ENCODE measurements around the gene C9orf78.

C9orf78 gene

DNA sequence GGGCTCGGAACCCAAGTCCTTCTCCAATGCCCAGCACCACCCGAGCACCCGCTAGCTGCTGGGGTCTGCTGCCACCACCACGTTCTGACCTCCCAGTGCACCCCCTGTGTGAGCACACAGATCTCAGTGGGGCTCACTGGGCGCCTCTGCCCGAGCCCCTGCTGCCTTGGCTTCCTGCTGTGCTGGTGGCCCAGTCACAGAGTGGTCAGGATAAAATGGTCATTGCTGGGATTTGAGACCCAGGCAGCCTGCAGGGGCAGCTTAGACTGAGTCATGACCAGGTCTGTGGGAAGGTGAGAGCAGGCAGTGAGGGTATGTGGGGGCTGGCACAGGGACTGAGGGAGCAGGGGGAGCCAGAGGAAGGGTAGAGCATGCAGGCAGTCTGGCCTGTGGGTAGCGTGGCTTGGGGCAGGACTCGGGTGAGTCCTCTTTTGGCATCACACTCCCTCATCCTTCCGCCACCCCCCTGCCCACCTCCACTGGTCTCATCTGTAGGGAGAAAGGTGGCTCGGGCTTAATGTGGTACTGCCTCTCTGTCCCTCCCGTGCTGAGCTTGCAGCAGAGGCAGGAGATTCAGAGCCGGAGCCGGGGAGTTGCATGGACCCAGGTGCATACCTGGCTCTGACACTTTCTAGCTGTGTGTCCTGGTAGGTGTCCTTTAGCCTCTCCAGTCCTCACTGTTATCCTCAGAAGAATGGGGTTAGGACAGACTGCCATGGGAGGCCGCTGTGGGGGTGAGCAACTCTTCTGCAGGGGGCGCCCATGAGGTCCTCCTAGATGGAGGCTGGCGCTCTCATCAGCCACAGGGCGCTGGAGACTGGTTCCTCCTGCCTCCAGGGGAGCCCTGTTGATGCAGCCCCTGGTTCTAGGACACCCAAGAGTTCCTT lies 32.3 kb upstream of the C9orf78 start:
- DNase-seq = peak; percentile 85

DNA sequence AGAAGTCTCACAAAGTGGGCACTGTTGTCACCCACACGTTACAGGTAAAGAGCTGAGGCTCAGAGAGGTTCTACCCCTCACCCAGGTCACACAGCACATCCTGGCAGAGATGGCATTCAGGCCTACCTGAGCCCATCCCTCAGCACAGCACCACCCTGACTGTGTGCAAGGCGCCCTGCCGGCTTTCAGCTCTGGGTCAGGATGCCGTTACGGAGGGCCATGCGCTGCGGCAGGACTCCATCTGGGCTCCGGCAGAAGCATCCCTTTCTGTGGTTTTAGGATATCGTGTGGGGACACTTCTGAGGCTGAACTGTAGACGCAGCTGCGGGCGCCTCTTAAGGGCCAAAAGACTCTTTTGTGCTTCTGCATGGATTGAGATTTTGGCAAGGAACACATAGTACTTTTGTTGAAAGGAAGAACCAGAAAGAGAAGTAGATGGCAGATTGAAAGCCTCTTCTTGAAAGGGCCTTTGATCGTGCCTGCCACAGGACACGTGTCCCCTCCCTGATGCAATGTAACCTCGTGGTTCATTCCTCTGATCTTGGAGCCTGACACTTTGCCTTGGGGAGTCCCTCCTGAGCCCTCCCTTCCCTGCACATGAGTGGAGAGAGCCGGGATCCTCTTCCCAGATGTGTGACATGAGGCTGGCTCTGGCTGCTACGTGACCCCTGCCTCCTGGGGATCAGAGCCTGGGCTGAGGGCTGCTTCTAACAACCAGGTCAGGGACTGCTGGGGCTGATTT lies 31.5 kb upstream of the C9orf78 start:
- peak; percentile 74 for DNase-seq

- DNase-seq = no peak
Observed at GRCh38 chr9:129865668-129866320, 30.7 kb upstream of the C9orf78 start.

DNA sequence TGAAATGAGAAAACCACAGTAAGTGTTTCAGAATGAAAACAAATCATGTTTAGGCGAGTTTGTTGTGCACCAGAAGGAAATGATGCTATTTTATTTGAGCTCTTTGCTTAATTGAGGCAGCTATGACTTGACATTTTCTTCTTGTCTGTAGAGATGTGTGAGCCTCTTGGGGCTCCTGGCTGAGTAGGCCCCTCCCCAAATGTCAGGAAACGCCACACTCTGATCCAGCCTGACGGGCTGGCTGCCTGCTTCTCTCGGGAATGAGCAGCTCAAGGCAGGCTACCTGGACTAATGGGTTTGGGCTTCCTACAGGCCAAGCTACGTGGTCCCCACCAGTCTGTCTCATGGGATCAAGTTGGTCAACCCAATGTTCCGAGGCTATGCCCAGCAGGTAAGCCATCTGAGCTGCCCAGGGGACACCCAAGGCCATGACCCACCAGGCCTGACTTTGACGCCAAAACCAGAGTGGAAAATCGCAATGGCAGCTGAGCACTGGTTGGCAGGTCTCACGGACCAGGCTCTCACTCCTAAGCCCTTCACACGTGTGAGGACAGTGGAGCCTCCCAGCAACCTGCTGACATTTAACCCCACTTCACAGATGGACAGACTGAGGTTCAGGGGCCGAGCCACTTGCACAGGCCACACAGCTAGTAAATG lies 30.0 kb upstream of the C9orf78 start:
- no peak for DNase-seq

- peak; percentile 80 for DNase-seq
Observed at GRCh38 chr9:129863059-129863690, 28.1 kb upstream of the C9orf78 start.

GRCh38 chr9:129861447-129861827 lies 26.4 kb upstream of the C9orf78 start:
- DNase-seq = no peak

- no peak for DNase-seq
Observed at GRCh38 chr9:129860653-129861446, 25.8 kb upstream of the C9orf78 start.

GRCh38 chr9:129858167-129858962 lies 23.3 kb upstream of the C9orf78 start:
- DNase-seq = no peak

DNA sequence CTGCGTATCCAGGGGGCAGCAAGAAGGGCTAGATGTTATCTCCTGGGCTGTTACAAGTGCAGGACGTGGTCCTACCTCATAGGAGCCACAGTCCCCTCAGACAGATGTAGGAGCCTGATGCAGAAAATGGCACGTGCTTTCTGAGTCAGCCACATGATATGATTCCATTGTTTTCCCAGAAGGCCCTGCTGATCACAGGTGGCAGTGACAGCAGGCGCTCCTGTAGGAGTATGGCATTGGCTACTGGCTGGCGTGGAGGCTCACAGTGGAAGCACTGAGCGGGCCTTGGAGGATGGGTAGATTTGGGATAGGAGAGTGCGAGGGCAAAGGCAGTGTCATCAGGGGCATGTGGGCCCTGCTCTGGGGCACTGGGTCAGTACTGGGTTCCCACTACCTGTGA lies 22.1 kb upstream of the C9orf78 start:
- no peak for DNase-seq

DNA sequence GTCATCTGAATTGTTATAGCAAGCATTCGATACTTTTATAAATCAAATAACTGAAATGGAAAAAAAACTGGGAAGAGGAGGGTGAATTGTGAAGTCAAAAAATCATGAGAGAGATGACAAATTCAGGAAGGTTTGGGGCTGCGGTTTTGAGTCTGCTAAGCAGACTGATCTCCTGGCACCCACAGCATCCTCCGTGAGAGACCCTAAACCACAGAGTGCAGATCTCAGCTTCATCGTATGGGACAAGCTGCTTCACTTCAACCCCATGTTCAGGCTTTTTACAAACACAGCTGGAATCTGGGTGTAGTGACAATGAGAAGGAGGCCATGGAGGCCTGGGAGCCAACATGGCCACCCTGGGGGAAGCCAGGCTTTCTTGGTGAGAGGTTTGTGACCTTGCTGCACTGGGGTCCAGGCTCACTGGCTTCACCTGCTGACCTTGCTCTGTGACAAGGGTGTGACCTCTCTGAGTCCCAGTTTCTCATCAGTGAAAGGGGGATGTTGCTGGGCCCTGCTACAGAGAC lies 19.6 kb upstream of the C9orf78 start:
- DNase-seq = no peak

DNA sequence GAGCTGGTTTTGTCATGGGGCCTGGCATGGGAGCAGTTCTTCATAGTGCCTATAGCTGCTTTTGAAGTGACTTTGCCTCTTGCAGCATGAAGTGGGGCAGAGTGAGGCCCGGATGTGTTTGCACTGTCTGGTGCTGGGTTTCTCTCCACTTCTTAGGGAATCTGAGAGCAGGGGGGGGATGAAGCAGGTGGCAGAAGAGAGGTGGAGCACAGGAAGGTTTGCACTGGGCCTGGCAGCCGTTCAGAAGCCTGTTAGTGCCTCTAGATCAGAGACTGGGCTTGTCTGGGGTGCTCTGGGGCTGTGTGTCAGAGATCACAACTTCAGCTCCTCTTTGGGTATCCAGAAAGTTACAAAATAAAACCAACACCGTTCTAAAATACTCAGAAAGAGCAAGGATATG lies 18.5 kb upstream of the C9orf78 start:
- DNase-seq = no peak

DNA sequence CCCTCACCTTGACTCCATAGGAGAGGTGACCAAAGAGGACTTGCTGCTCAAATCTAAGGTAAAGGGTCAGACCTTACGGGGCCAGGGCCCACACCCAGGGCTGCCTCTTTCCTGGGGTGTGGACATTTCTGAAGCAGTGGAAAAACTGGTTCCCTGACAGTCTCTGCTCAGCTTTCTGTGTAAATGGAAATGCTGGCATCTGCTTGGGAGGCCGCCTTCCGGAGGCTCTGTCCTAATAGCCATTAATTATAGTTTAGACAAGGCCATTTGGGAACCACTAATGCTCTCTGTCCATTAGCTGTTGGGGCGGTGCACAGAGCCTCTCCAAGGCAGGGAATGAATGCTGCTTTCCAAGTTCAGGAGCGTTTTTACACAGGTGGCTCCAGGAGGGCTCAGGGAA lies 17.5 kb upstream of the C9orf78 start:
- DNase-seq = no peak

DNA sequence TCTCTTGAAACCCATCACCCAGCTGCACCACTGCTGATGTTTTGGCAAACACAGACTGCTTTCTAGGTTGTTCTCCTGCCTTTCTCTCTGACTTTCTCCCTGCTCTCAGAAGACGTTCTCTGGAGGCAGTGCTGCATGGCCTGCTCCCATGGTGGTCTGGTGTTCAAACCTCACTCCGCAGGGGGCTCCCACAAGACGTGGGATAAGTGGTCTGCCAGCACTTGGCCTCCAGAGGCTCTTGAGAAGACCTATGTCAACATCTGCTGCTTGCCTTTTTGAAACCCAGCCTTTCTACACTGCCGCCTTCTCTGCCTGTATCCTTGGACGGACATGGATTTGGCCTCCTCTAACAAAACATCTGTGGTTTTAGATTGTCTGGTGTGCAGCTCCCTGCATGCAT lies 16.7 kb upstream of the C9orf78 start:
- no peak for DNase-seq

DNA sequence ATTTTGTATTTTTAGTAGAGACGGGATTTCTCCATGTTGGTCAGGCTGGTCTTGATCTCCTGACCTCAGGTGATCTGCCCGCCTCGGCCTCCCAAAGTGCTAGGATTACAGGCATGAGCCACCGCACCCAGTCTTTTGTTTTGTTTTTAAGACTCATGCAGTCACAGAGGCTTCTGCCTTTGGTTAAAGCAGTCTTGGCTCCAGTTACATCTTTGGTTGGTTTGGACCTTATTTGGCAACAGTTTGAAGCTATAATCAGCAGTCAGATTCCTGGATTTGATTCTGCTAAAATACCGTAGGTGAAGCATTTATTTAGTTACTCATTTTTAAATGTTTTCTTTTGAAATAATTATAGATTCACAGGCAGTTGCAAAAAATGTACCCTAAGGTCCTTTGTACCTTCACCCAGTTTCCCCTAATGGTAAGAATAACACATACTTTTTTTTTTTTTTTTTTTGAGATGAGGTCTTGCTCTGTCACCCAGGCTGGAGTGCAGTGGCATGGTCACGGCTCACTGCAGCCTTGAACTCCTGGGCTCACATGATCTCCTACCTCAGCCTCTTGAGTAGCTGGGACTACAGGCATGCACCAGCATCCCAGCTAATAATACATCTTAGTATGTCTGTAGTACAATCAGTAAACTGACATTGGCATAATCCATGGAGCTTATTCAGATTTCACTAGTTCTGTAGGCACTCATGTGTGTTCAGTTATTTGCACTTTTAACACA lies 15.9 kb upstream of the C9orf78 start:
- DNase-seq = no peak

GRCh38 chr9:129849901-129850300 lies 14.8 kb upstream of the C9orf78 start:
- DNase-seq = no peak

DNA sequence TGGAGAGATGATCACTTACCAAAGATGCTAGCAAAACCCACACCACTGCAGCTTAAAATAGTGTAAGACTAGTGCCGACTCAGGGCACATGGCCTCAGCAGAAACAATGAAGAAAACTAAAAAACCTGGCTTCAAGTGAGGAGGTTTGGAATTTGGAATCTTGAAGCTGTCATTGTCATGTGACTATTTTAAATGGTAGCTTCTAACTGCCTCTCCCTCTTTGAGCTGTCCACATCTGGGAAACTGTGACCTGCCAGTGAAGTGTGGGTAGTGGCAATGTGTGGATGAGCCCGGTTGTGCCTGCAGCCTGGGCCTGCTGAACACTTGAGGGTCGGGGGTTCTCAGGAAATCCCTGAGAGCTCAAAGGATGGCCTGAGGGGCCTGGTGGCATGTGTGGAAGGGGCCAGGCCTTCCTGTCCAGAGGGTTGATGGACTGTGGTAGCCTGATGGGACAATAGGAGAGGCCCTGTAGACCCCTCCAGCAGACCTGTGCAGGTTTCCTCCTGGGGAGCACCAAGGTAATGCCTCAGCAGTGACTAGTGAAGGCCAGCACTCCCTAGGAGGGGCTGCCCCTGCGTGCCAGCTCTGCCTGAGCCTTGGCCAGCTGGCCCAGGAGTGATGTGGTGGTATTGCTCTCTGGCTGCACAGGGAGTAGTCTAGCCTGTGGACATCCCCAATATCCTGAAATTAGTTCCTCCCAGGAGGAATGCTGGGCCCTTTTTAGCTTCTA lies 13.8 kb upstream of the C9orf78 start:
- DNase-seq = no peak

GRCh38 chr9:129845373-129845772 lies 10.3 kb upstream of the C9orf78 start:
- DNase-seq = no peak

GRCh38 chr9:129841071-129841470 lies 6.0 kb upstream of the C9orf78 start:
- DNase-seq = no peak

GRCh38 chr9:129840034-129840433 lies 5.0 kb upstream of the C9orf78 start:
- DNase-seq = no peak
